DMS53 treated with DMSO at 0.1 percent for 48 hours (cell line): Measurements from ENCODE around the gene PDP2.
"Not testable (repeated sequence)": the region's sequence is repeated elsewhere in the genome, so short reads cannot be mapped to it uniquely, and the experiment has no call there.

Experiments
- DNase-seq: peaks from one replicate; lab custom pipeline; 2025; ENCODE audit not compliant: unreplicated experiment; lab: John Stamatoyannopoulos, UW

The PDP2 gene

GRCh38 chr16:66851166-66851964, 28.9 kb upstream of the PDP2 start:
- DNase-seq, result no peak

GRCh38 chr16:66853261-66854139, 26.8 kb upstream of the PDP2 start:
- DNase-seq, result no peak

- DNase-seq, result no peak
Observed at GRCh38 chr16:66856184-66856730, 24.1 kb upstream of the PDP2 start.

DNA sequence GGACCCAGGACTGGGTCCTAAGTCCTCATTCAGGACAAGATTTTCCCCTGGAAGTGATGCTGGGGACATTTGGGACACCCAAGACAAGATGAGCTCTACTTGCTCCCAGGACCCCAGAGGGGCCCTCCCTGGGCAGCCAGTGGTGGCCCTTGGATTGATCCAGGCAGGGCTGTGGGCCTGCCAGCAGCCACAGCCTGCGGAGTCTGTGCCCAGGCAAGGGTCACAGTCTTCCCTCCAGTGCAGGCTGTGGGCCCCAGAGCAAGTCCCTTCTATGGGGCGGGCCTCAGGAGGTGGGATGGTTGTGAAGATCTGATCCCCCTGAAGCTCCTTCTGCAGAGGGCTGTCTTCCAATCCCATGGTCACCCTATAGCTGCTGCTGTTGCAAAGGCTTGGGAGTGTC, 23.5 kb upstream of the PDP2 start:
- DNase-seq, result no peak

DNA sequence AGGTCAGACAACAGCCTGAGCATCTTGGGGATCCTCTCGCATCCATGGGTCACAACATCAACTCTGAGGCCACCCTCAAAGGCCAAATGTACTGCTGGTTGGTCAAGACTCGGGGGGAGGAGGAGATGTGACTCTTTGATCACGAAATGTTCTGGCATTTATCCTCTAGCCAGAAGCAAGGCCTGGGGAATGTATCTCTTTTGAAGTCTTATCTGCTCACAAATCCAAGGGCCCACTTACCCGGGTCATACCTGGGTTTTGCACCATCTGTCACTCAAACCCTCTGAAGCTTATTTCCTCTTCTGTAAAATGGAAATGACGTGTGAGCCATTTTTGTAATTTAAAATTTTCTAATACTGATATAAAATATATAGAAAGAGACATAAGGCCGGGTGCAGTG, 22.9 kb upstream of the PDP2 start:
- no peak for DNase-seq

GRCh38 chr16:66858740-66859396, 21.4 kb upstream of the PDP2 start:
- peak; percentile 45 for DNase-seq

DNA sequence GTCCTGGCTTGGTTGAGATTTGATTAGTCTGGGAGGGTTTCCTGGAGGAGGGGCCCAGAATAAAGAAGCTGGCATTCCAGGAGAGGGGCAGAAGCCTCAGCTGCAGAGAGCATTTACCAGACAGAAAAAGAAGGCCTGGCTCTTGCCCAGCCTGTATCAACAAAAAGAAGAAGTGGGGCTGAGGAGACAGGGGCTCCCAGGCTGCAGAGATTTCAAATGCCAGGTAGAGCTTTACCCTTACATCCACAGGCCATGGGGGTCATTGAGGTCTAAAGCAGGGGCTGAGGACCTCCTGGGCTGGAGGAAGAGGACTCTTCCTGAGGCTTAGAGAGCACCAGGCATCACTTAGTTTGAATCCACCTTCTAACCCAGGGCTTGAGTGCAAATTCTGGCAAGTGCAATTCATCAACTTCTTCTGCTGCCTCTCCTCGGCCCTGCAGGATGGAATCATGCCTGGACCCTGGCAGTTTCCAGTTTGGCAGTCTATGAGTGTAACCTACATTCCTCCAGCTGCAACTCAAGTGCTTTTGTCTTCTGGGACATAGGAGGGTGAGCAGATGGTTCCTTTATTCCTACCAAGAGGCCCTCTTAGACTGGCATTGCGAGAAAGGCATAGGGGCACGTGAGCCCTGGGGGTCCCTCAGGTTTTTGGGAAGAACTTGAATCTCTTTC, 20.8 kb upstream of the PDP2 start:
- no peak for DNase-seq

DNA sequence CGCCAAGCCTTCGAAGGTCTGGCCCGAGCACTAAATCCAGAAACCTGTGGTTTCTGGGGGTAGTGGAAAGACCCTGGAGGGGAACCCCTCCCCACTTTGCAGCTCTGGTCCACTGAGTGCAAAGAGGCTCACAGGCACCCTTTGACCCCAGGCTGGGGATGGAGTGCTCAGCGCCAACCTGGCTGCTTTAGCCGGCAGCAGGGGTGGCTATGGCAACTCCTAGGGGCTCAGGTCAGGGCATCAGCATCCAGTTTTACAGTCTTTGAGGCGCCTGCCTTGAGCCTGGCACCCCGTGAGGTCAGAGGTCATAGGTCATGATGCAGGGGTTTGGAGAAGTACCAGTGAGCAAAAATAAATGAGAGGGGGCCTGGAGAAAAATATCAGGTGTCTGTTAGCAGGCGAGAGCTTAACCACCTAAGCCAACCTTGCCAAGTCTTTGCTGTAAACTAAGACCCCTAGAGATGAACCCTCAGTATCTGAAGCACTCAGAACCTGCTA, 18.2 kb upstream of the PDP2 start:
- no peak for DNase-seq

DNA sequence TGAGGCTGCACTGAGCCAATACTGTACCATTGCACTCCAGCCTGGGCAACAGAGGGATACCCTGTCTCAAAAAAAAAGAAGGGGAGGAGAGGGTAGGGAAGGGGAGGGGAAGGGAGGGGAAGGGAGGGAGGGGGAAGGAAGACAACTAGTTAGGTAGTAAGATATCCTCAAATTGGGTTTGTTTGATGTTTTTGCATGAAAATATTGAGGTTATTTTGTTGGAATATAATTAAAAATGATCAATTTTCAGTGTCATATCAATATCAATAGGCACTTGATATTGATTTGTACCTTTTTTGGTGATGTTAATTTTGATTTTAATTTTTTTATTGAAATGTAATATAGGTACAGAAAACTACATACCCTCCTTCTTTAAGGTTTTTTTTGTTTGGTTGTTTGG, 16.6 kb upstream of the PDP2 start:
- DNase-seq, result no peak

GRCh38 chr16:66869424-66869823, 10.9 kb upstream of the PDP2 start:
- DNase-seq, result no peak

GRCh38 chr16:66871363-66871762, 9.0 kb upstream of the PDP2 start:
- DNase-seq, result not testable (repeated sequence)

- no peak for DNase-seq
Observed at GRCh38 chr16:66871840-66872239, 8.5 kb upstream of the PDP2 start.

GRCh38 chr16:66872559-66872942, 7.8 kb upstream of the PDP2 start:
- DNase-seq, result no peak

- peak; percentile 59 for DNase-seq
Observed at GRCh38 chr16:66872943-66873684, 7.2 kb upstream of the PDP2 start.

GRCh38 chr16:66873685-66874055, 6.6 kb upstream of the PDP2 start:
- no peak for DNase-seq

DNA sequence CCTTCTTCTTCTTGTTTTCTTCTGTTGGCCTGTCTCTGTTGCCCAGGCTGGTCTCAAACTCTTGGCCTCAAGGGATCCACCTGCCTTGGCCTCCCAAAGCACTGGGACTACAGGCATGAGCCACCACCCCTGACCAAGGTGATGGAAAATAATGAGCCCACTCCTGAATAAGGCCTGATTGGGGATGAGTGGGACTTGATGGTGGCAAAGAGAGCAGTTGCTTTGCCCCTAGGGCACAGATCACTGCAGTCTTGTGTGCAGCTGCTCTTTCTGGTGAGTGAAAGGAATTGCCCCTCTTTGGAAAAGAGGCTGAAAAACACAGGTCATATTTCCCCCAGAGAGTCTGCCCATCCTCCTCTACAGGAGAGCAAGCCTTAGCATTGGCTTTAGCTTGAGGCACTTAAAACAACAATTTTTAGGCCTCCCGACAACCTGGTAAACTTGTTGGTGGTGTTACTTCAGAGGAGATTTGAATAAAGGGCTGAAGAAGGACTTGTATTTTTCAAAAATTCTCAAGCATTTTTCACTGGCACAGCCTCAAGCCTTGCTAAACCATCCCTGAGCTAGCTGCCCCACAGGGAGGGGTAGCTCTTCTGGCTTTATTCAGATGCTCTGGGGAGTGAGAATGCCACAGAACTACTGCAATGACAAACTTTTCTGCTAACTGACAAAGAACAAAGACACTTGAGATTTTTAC, 6.1 kb upstream of the PDP2 start:
- DNase-seq, result no peak

DNA sequence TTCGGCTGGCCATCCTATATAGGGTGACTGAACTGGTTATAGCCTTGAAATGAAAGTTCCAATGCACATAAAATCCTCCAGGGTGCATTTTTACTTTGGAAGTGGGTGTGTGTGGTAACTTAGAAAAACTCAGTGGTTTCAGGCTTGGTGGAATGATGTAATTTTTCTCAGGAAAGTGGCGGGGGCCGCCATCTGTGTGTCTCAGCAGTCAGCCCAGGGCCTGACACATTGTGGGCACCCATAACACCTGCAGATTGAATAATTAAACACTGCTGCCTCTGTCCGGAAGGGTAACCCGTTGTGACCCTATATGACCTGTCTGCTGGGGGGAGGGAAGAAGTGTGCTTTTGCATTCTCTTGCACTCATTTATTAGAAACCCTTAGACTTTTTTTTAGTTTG, 2.2 kb upstream of the PDP2 start:
- DNase-seq, result no peak

- DNase-seq, result no peak
Observed at GRCh38 chr16:66881014-66881417, 701 bp downstream of the PDP2 start.

DNA sequence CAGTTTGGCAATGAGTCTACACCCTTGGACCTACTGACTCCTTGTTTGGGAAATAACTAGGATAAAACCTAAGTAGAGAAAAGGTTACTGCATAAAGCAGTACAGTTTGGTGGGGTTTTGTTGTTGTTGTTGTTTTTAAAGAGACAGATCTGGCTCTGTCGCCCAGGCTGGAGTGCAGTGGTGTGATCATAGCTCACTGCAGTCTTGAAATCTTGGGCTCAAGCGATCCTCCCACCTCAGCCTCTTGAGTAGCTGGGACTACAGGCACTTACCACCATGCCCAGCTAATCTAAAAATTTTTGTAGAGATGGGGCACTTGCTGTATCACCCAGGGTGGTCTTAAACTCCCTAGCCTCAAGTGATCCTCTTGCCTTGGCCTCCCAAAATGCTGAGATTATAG, 1.2 kb downstream of the PDP2 start:
- no peak for DNase-seq
